ENCODE measurements around the gene VPS36.
"Not testable (repeated sequence)": the region's sequence is repeated elsewhere in the genome, so short reads cannot be mapped to it uniquely, and the experiment has no call there.

Gene VPS36

GRCh38 chr13:52406629-52407028 lies 43.8 kb downstream of the VPS36 start:
- no peak for DNase-seq (ENCODE audit: insufficient read length, low spot score)
- no peak for TF ChIP-seq POLR2A (IDR thresholded peaks at IDR 0.05; ENCODE audit: low read depth, low read length)
- no peak for FAIRE-seq

DNA sequence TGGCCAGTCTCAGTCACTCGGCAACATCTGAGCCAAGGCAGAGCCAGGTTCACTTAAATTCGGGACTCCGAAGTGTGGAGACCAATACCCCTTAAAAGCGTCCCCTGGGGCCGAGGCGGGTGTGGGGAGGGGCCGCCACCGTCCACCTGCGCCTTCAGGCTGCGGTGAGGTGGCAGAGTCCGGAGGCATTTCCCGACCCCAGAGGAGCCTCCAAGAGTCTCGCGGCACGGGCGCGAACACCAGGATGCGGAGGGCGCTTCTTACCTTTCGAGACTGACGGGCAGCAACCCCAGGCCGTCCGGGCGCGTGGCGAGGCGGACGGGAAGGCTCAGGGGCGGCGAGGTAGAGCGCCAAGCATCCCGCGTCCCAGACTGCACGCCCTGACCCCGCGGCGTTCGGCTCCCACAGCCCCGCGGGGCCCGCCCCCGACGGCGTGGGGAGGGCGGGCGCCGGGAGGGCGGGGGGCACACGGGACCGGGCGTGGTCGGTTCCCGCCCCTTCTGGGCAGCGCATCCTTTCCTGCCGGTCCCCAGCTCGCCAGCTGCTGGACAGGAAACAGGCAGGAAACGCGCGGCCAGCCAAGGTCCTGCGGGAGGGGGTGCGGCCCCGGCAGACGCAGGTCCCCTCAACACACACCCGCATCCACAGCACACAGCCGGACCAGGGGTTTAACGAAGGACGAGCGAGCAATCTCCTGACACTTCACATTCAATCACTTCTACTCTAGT lies 44.5 kb downstream of the VPS36 start, which contains the start of gene THSD1:
Gene THSD1 (minus strand): TSS at position 406 of the 728 bp plus-strand sequence. CDS start 3,572 bp downstream, outside the sequence.
- peak; percentile 78 for DNase-seq (ENCODE audit: insufficient read length, low spot score)
- peak; percentile 60 for FAIRE-seq
- peak; percentile 63 for TF ChIP-seq POLR2A (IDR thresholded peaks at IDR 0.05; ENCODE audit: low read depth, low read length)

DNA sequence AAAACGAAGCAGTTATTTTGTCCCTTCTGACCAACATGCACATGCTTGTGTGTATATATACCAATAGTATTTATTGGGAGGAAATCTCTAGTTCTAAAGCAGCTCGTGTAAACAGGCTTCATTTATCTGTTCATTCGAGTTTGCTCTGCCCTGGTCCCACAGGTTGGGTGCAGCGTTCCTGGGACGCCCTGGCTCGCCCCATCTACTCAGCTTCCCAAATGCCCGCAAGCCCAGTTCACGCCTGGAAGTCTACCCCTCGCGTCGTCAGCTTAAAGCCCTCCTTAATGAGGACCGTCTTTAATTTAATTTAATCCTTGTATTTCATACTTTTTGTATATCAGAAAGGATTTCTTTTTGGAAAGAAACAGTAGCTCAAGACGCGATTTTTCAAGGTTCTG lies 45.1 kb downstream of the VPS36 start:
- DNase-seq (ENCODE audit: insufficient read length, low spot score) (no peak), FAIRE-seq (no peak)
- no peak for TF ChIP-seq POLR2A (IDR thresholded peaks at IDR 0.05; ENCODE audit: low read depth, low read length)

DNA sequence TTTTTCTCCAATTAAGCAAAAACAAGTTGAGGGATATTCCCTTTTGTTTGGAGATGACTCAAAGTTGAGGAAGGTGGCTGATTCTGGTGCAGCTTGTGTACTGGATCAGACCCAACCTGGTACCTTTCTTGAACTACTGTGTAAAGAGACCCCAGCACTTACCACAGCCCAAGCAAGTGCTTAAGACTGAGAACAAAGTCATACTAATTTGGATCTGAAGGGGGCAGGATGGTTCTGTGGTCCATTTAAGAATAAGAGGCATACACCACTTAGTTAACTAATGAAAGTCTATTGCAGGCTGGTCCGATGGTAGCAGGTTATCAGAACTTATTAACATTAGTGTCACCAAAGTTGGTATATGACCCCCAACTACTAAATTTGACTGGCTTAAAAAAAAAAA lies 50.7 kb downstream of the VPS36 start:
- no peak for DNase-seq (ENCODE audit: insufficient read length, low spot score)
- TF ChIP-seq POLR2A (IDR thresholded peaks at IDR 0.05; ENCODE audit: low read depth, low read length) = no peak
- FAIRE-seq = no peak

- no peak for FAIRE-seq
- no peak for TF ChIP-seq POLR2A (IDR thresholded peaks at IDR 0.05; ENCODE audit: low read depth, low read length)
- DNase-seq (ENCODE audit: insufficient read length, low spot score) = no peak
Observed at GRCh38 chr13:52399046-52399445, 51.4 kb downstream of the VPS36 start.

DNA sequence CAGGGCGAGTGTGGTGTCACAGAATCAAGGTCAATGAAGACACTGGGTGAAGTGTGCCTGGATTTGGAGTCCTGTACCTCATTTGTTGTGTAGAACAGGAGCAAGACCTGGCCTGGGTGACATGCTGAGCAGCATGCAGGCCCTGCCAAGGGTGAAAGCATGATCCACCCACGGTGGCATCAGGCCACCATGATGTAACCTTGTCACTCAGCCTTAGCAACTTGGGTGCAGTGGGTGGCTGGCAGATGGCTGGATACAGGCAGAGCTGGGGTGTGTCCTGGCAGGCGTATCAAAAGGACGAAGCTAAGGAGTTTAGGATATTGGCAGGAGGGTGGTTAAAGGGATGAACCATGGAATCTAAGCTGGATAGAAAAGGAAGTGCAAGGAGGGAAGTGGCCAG lies 54.7 kb downstream of the VPS36 start:
- FAIRE-seq (no peak), DNase-seq (ENCODE audit: insufficient read length, low spot score) (no peak)
- TF ChIP-seq POLR2A (IDR thresholded peaks at IDR 0.05; ENCODE audit: low read depth, low read length) = no peak

DNA sequence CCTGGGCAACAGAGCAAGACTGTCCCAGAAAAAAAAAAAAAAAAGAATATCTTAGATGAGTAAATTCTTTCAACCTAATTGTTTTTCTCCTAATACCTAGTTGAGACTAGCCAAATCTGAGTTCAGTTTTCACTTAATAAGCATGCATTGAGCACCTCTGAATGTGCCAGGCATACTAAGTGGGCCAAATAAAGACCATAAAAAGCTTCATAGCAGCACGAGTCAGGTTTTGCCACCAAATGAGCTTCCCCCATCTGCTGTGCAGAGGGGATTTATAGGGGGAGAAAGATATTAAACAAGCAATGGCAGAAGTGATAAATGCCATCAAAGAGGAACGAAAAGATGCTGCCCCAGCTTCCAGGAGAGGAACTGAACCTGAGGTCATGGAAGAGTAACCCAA lies 55.8 kb downstream of the VPS36 start:
- FAIRE-seq = no peak
- TF ChIP-seq POLR2A (IDR thresholded peaks at IDR 0.05; ENCODE audit: low read depth, low read length) = no peak
- DNase-seq (ENCODE audit: insufficient read length, low spot score) = no peak

GRCh38 chr13:52393572-52394357 lies 56.7 kb downstream of the VPS36 start:
- DNase-seq (ENCODE audit: insufficient read length, low spot score) = no peak
- TF ChIP-seq POLR2A (IDR thresholded peaks at IDR 0.05; ENCODE audit: low read depth, low read length) = no peak
- FAIRE-seq = no peak

DNA sequence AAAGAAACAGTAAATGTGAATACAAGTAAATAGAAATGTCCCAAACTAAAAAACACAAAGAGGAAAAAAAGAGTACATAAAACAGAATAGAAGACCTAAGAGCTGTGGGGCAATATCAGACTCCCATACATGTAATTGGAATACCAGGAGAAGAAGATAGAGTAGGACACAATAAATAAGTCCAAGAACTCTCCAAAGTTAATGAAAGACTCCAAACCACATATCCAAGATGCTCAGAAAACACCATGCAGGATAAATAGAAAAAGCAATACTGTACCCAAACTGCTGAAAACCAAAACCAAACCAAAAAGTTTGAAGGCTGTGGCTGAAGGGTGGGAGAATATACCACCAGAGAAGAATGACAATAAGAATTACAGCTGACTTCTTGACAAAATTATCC lies 62.7 kb downstream of the VPS36 start:
- FAIRE-seq (no peak), DNase-seq (ENCODE audit: insufficient read length, low spot score) (no peak)
- no peak for TF ChIP-seq POLR2A (IDR thresholded peaks at IDR 0.05; ENCODE audit: low read depth, low read length)

DNA sequence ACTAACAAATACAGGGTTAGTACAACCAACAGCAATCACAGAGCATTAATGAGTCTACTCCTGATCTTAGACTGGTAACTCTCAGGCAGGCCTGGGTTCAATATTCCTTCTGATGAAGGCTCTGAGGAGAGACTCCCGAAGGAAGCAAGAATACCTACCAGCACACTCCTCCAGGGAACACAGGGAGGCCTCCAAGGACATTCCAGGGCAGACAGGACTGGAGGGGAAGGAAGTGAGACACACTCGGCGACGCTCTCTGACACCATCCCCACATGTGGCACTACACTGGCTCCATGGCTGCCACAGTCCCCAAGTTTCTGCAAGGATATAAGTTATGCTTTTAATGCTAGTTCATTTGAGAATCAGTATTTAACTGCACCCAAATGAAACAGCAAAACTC lies 64.6 kb downstream of the VPS36 start:
- FAIRE-seq (no peak), DNase-seq (ENCODE audit: insufficient read length, low spot score) (no peak)
- TF ChIP-seq POLR2A (IDR thresholded peaks at IDR 0.05; ENCODE audit: low read depth, low read length) = no peak

DNA sequence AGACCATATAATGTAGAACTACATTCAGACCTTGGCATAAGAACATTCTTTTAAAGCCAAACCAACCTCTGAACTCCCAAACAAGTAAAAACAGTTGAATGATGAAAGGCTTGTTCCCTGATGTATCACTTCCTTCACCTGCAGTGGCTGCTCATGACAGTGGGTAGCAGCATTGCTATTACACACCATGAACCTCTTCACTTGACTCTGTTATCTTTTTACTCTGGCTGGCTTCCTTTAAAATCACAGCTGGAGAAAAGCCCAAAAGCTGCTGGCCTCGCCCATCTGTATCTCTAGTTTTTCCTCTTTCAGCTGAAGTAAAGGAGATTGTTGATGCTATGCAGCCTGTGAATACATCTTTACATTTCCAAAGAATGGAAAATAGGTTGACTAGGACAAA lies 67.1 kb downstream of the VPS36 start:
- TF ChIP-seq POLR2A (IDR thresholded peaks at IDR 0.05; ENCODE audit: low read depth, low read length) = no peak
- peak; percentile 11 for FAIRE-seq
- DNase-seq (ENCODE audit: insufficient read length, low spot score) = no peak

DNA sequence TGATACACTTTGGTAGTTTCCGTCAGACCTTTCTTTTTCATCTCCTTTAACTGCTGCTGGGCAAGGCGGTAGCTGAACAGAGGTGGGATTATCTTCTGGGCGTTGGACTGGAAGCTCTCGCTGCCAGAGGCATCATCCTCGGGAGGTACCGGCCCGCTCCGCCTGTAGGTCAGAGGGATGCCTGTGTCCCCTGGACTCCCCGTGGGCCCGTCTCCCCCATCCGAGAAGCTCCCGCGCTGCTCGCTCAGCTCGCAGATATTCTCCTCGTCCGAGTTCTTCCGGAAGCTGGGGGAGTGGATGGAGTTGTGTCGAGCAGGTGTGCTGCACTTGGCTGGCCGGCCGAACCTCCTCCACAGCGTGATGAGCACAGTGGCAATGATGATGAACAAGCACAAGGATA lies 72.1 kb downstream of the VPS36 start:
- no peak for FAIRE-seq
- no peak for TF ChIP-seq POLR2A (IDR thresholded peaks at IDR 0.05; ENCODE audit: low read depth, low read length)
- no peak for DNase-seq (ENCODE audit: insufficient read length, low spot score)

GRCh38 chr13:52377898-52378297 lies 72.5 kb downstream of the VPS36 start:
- FAIRE-seq (no peak), DNase-seq (ENCODE audit: insufficient read length, low spot score) (no peak)
- TF ChIP-seq POLR2A (IDR thresholded peaks at IDR 0.05; ENCODE audit: low read depth, low read length) = no peak

- FAIRE-seq = no peak
- TF ChIP-seq POLR2A (IDR thresholded peaks at IDR 0.05; ENCODE audit: low read depth, low read length) = no peak
- no peak for DNase-seq (ENCODE audit: insufficient read length, low spot score)
Observed at GRCh38 chr13:52374873-52375411, 75.5 kb downstream of the VPS36 start.

DNA sequence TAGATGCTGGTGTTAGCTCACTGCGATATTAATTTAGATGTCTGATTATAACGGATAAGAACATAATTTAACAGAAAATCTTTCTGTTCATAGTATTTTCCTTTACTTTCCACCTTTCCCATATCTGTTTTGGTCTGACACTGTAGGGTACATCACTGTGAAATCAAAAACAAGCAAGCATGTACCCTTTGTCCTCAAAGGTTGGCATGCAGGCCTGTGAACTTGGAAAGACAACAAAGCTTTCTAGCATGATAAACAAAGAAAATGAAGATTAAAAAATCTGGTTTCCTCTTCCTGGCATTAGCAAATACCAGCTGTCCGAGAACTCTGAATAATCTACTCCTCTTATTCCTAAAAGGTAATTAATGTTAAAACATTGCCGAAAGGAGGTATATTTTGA lies 76.0 kb downstream of the VPS36 start:
- DNase-seq (ENCODE audit: insufficient read length, low spot score) (no peak), FAIRE-seq (no peak)
- TF ChIP-seq POLR2A (IDR thresholded peaks at IDR 0.05; ENCODE audit: low read depth, low read length) = no peak

GRCh38 chr13:52373277-52373676 lies 77.2 kb downstream of the VPS36 start:
- peak; percentile 78 for FAIRE-seq

More at GRCh38 chr13:52373277-52373676, 77.2 kb downstream of the VPS36 start:
- not testable (repeated sequence) for DNase-seq (ENCODE audit: insufficient read length, low spot score)
